ENCODE results near the gene PIK3C2G. TPM values are rescaled to one million over a fixed set of nuclear protein-coding genes. Genes with fewer than 3 reads are reported as not detected.

PIK3C2G gene
- total RNA-seq, 4 donors from 2014 or later, result 23.6 to 80.5 (median 37.1) TPM

DNA sequence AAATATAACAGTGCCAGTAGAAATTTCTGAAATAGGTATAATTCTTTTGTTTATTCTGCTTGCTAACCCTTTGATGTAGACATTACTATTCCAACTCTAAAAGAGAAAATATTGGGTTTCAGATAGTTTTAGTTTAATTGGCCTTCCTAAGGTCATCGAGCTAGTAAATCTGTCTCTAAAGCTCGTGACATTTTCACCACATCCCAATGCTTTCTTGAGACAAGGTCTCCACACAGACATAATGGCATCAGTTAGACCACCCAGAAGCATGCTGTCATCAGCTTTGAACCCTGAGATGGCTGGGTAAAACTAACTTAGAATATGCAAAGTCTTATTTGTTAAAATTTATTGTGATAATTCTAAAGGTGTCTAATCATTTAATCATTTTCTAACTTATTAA is 52.0 kb downstream of the PIK3C2G start:
- Histone ChIP-seq H3K9me3 (no peaks in the 10 kb centered on the region), H3K27me3 (no peaks in the 10 kb centered on the region), H3K36me3 (no peaks in the 10 kb centered on the region), H3K4me1 (no peaks in the 10 kb centered on the region), H3K27ac (no peak overlapping the region), H3K4me3 (no peak overlapping the region)
- no peak for DNase-seq (ENCODE audit: low spot score in 2 of 2)
- WGBS, result 80% methylated on average over 2 of the region's 2 CpGs
- TF ChIP-seq, protein P1, sequence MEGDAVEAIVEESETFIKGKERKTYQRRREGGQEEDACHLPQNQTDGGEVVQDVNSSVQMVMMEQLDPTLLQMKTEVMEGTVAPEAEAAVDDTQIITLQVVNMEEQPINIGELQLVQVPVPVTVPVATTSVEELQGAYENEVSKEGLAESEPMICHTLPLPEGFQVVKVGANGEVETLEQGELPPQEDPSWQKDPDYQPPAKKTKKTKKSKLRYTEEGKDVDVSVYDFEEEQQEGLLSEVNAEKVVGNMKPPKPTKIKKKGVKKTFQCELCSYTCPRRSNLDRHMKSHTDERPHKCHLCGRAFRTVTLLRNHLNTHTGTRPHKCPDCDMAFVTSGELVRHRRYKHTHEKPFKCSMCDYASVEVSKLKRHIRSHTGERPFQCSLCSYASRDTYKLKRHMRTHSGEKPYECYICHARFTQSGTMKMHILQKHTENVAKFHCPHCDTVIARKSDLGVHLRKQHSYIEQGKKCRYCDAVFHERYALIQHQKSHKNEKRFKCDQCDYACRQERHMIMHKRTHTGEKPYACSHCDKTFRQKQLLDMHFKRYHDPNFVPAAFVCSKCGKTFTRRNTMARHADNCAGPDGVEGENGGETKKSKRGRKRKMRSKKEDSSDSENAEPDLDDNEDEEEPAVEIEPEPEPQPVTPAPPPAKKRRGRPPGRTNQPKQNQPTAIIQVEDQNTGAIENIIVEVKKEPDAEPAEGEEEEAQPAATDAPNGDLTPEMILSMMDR (IDR thresholded peaks at IDR 0.05), result no peak
- TF ChIP-seq POLR2A (IDR thresholded peaks at IDR 0.05), result no peak
- no peak for TF ChIP-seq EP300 (IDR thresholded peaks at IDR 0.05)
- TF ChIP-seq POLR2AphosphoS5 (IDR thresholded peaks at IDR 0.05), result no peak

DNA sequence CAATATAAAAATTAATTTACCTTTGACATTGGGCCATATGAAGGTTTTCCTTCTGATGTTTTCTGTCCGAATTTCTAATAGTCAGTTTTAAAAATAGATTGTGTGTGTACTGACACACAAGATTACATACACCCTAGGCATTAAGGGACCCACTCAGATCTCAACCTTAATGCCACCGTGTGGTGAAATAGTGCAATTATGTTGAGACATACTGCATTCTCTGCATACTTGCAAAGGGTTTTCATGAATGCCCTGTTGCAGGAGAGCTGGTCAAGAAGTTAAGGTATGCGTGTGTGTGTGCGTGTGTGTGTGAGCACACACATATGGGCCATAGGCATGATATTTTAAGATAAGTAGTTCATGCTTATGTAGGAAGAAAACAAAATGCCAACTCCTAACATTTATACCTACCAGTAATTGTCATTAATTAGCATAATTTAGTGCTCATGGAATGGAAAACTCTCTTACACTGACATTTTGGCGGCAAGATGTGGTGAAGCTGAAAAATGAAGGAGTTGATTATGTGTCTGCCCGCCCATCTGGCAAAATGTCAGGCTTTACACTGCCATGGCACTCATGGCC is 58.8 kb downstream of the PIK3C2G start:
- 48% methylated on average over 6 of the region's 6 CpGs for WGBS
- peaks cover 9% of the 10 kb centered on the region for H3K4me1 ChIP-seq
- no peak for TF ChIP-seq EP300 (IDR thresholded peaks at IDR 0.05)
- no peak for TF ChIP-seq POLR2AphosphoS5 (IDR thresholded peaks at IDR 0.05)
- no peak for TF ChIP-seq POLR2A (IDR thresholded peaks at IDR 0.05)
- TF ChIP-seq, protein P1 (IDR thresholded peaks at IDR 0.05), result peak; percentile 17 to 47
- DNase-seq (ENCODE audit: low spot score in 2 of 2), result no peak
- no peaks in the 10 kb centered on the region for H3K9me3 ChIP-seq
- H3K36me3 ChIP-seq, result no peaks in the 10 kb centered on the region
- no peak overlapping the region for H3K4me3 ChIP-seq
- no peaks in the 10 kb centered on the region for H3K27me3 ChIP-seq
- H3K27ac ChIP-seq, result no peak overlapping the region

DNA sequence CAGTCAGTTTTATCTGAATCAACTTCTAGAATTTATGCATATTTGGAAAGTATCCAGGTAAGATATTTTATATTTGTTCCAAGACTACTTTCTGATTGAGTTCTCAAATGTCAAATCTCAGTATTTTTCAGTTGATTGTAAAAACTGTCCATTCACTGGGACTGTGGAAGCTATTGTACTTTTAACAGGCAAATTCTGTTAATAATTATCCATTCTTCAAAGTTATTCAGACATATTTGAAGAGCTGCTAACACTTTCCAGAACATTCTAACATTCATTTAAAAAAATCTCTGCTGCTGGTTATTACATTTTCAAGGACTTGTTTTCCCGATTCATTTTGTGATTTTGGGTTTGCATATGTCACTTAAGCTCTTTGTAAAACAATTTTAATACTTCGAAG is 59.7 kb downstream of the PIK3C2G start:
- no peak for DNase-seq (ENCODE audit: low spot score in 2 of 2)
- TF ChIP-seq POLR2AphosphoS5 (IDR thresholded peaks at IDR 0.05) (no peak), EP300 (IDR thresholded peaks at IDR 0.05) (no peak), POLR2A (IDR thresholded peaks at IDR 0.05) (no peak)
- TF ChIP-seq, protein P1 (IDR thresholded peaks at IDR 0.05), result no peak
- peaks cover 9% of the 10 kb centered on the region for H3K4me1 ChIP-seq
- no peaks in the 10 kb centered on the region for H3K9me3 ChIP-seq
- no peaks in the 10 kb centered on the region for H3K27me3 ChIP-seq
- H3K36me3 ChIP-seq, result no peaks in the 10 kb centered on the region
- WGBS, result 77% methylated on average over 2 of the region's 2 CpGs
- H3K27ac ChIP-seq, result no peak overlapping the region
- H3K4me3 ChIP-seq, result no peak overlapping the region

DNA sequence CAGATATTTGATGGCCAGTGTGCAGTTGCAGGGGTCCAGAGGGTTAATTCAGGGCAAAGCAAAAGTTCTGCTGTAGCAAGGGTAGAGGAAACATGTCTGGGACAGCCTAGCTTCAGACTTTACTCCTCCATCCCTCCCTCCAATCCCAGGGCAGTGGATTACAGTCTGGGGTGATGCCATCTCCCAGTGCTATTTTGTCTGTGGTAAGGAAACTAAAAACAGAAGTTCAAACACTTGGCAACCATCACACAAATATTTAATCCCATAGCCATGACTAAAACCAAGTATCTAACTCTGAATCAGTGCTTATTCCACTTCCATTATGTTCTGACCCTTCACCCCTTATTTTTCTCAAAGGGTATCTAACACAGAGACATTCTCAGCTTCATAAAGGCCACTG is 61.8 kb downstream of the PIK3C2G start:
- no peak for DNase-seq (ENCODE audit: low spot score in 2 of 2)
- H3K4me1 ChIP-seq, result peaks cover 9% of the 10 kb centered on the region
- H3K9me3 ChIP-seq, result no peaks in the 10 kb centered on the region
- H3K4me3 ChIP-seq, result no peak overlapping the region
- H3K36me3 ChIP-seq, result no peaks in the 10 kb centered on the region
- no peaks in the 10 kb centered on the region for H3K27me3 ChIP-seq
- no peak overlapping the region for H3K27ac ChIP-seq
- no peak for TF ChIP-seq POLR2A (IDR thresholded peaks at IDR 0.05)
- TF ChIP-seq POLR2AphosphoS5 (IDR thresholded peaks at IDR 0.05), result no peak
- no peak for TF ChIP-seq EP300 (IDR thresholded peaks at IDR 0.05)
- TF ChIP-seq, protein P1 (IDR thresholded peaks at IDR 0.05), result no peak

DNA sequence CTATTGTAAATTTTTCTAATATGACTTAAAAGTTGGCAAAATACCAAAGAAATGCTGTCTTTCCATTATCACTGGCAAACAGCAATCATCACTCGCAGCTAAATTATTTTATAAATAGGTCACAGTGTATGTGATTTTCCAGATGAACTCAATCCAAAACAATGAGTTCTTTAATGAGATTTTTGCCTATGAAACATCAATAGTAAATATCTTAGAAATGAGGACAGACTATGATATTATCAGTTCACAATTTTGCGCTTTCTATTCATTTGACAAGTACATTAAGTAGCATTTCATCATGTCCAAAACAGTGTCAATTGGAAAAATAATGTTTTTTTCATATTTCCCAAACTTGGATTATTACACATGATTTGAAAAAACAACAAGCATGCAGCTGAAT is 65.7 kb downstream of the PIK3C2G start:
- DNase-seq (ENCODE audit: low spot score in 2 of 2), result no peak
- no peaks in the 10 kb centered on the region for H3K27me3 ChIP-seq
- TF ChIP-seq EP300 (IDR thresholded peaks at IDR 0.05), result no peak
- TF ChIP-seq, protein P1 (IDR thresholded peaks at IDR 0.05), result no peak
- no peak for TF ChIP-seq POLR2AphosphoS5 (IDR thresholded peaks at IDR 0.05)
- TF ChIP-seq POLR2A (IDR thresholded peaks at IDR 0.05), result no peak
- H3K36me3 ChIP-seq, result no peaks in the 10 kb centered on the region
- no peak overlapping the region for H3K27ac ChIP-seq
- 45% methylated on average over 2 of the region's 2 CpGs for WGBS
- no peak overlapping the region for H3K4me3 ChIP-seq
- no peaks in the 10 kb centered on the region for H3K9me3 ChIP-seq
- no peaks in the 10 kb centered on the region for H3K4me1 ChIP-seq
